GM12892 (cell line): ENCODE measurements around the gene CCNJL.

Experiments
- POLR2A ChIP-seq: IDR thresholded peaks from 2 replicates; pipeline ENCODE4 v1.6.1; 2011; ENCODE audit warnings: low read depth, low read length, control low read depth
- TAF1 ChIP-seq: IDR thresholded peaks from 2 replicates; pipeline ENCODE4 v1.6.1; 2011; ENCODE audit warnings: low read depth, mild to moderate bottlenecking, control low read depth, low read length, borderline replicate concordance

DNA sequence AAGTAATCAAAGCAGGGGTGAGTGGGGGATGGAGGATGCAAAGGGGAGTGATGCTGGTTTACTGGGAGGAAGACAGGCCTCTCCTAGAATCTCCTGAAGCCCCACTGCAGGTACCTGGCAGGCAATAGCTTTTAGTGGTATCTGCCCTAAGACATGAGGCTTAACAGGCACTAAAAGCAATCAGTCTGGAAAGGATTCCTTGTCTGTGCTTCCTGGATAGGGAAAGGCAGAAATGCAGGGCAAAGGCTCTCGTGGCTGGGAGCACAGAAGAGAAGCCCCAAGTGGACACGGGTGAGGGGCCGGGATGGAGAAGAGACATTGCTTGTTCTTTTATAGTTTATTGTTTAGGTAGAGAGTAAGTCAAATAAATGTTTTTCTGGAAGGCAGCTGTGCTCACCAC is 40.1 kb downstream of the CCNJL start:
- TF ChIP-seq POLR2A (no peak), TAF1 (no peak)
